Gastroesophageal sphincter (tissue), 3 donors: Measurements from ENCODE around the gene EIF5B.

Source experiments
- CTCF ChIP-seq, 4 experiments: fragments of 200-600 bp in 2 of 4; fragments of 450-650 bp in 2 of 4; sonication (generic) in 1 of 4; IDR thresholded peaks; one replicate each; pipeline ENCODE4 v1.5.1; 2017 to 2019; ENCODE audit warnings: antibody characterized with exemption in 4 of 4, mild to moderate bottlenecking in 2 of 4, moderate library complexity in 2 of 4
- EP300 ChIP-seq: sonication (generic); formaldehyde crosslinking; IDR thresholded peaks from one replicate; pipeline ENCODE4 v1.6.1; 2017; ENCODE audit warnings: antibody characterized with exemption, mild to moderate bottlenecking
- POLR2A ChIP-seq, 2 donors: fragments of 450-650 bp; IDR thresholded peaks; one replicate each; pipeline ENCODE4 v1.6.1; 2017; ENCODE audit warnings: antibody characterized with exemption in 2 of 2, mild to moderate bottlenecking in 2 of 2, moderate library complexity in 1 of 2

DNA sequence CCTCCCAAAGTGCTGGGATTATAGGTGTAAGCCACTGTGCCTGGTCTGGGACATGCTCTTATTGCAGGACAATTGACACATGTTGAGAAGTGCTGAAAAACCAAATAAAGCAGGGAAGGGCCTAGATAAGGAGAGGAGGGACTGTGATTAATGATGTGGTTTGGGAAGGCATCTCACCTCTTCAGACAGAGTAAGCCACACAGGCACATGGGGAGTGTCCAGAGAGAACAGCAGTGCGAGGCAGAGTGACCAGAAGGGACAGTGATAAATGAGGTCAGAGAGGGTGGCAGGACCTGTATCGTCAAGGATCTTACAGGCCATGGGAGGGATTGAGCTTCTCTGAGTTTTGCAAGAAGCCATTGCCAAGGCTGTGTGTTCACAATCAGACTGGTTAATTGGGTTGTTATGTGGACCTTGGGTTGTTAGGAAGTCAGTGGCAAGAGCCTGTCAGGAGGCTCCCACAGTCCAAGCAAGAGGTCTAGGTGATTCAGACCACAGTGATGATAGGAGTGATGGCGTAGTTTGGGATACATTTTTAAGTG is 58.5 kb downstream of the EIF5B start:
- TF ChIP-seq EP300 (no peak), POLR2A (IDR thresholded peaks at IDR 0.05) (no peak), CTCF (IDR thresholded peaks at IDR 0.05) (no peak)
